ENCODE data around the gene PRRX2. TPM values are rescaled to one million over a fixed set of nuclear protein-coding genes. Genes with fewer than 3 reads are reported as not detected.
A peak's percentile ranks its signal among the peaks of the same experiment; 100 is the strongest.

Gene PRRX2
- total RNA-seq, 1 donor from 2014 or later = 20.8 TPM

GRCh38 chr9:129664746-129665388 lies 580 bp upstream of the PRRX2 start:
- Mint-ChIP-seq H3K4me3 (peak overlapping the region; percentile 82), H3K27ac (no peak overlapping the region), H3K4me1 (ENCODE audit: unreplicated experiment) (peaks cover 9% of the 10 kb centered on the region), H3K36me3 (peaks cover 1% of the 10 kb centered on the region), H3K9me3 (no peaks in the 10 kb centered on the region), H3K27me3 (peaks cover 33% of the 10 kb centered on the region)
- no peak for DNase-seq (ENCODE audit: extremely low spot score, unreplicated experiment)
- TF ChIP-seq CTCF (conservative IDR thresholded peaks at IDR 0.05) = no peak

DNA sequence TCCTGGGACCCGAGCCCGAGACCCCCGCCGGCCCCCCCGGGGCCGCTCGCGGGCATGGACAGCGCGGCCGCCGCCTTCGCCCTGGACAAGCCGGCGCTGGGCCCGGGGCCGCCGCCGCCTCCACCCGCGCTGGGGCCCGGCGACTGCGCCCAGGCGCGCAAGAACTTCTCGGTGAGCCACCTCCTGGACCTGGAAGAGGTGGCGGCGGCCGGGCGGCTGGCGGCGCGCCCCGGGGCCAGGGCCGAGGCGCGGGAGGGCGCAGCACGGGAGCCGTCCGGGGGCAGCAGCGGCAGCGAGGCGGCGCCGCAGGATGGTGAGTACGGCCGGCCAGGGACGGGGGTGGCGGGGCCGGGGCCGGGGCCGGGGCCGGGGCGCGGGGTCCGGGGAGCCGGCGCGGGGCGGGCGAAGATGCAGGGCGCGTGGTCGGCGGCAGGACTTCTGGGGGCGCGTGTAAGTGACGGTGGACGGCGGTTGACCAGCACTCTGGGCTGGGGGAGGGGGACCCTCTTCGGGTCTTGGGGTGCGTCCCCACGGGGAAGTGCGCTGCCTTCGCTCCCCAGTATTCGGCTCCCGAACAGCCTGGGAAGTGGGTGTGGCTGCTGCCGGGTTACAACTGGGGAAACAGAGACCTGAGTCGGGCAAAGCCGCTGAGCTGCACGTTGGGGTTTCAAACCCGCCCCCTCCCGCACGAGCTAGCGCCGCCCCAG lies 520 bp downstream of the PRRX2 start:
- DNase-seq (ENCODE audit: extremely low spot score, unreplicated experiment) = no peak
- H3K4me1 Mint-ChIP-seq (ENCODE audit: unreplicated experiment) = peaks cover 11% of the 10 kb centered on the region
- H3K9me3 Mint-ChIP-seq = no peaks in the 10 kb centered on the region
- no peak overlapping the region for H3K27ac Mint-ChIP-seq
- no peak for TF ChIP-seq CTCF (conservative IDR thresholded peaks at IDR 0.05)
- peaks cover 32% of the 10 kb centered on the region for H3K27me3 Mint-ChIP-seq
- peaks cover 4% of the 10 kb centered on the region for H3K36me3 Mint-ChIP-seq
- H3K4me3 Mint-ChIP-seq = peak overlapping the region; percentile 65

DNA sequence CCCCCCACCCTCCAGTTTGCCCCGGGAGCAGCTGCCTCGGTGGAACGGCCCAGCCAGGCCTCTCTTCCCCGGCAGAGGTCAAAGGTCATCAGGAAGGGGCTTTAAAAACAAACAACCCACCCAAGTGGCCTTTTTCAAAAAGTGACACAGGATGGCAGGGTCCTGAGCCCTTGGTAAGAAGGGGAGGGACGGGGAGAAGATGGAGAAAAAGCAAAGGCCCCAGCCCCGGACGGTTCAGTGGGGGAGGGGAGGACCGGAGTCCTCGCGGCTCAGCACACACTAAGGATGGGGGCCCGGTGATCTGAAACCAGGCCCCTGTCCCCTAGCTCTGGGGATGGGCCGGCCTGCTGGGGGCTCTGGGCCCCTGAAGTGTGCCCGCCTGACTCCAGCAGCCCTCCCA lies 1.1 kb downstream of the PRRX2 start:
- peaks cover 27% of the 10 kb centered on the region for H3K27me3 Mint-ChIP-seq
- TF ChIP-seq CTCF (conservative IDR thresholded peaks at IDR 0.05) = no peak
- peaks cover 11% of the 10 kb centered on the region for H3K4me1 Mint-ChIP-seq (ENCODE audit: unreplicated experiment)
- peak overlapping the region; percentile 78 for H3K4me3 Mint-ChIP-seq
- DNase-seq (ENCODE audit: extremely low spot score, unreplicated experiment) = no peak
- H3K36me3 Mint-ChIP-seq = peaks cover 4% of the 10 kb centered on the region
- no peaks in the 10 kb centered on the region for H3K9me3 Mint-ChIP-seq
- no peak overlapping the region for H3K27ac Mint-ChIP-seq

DNA sequence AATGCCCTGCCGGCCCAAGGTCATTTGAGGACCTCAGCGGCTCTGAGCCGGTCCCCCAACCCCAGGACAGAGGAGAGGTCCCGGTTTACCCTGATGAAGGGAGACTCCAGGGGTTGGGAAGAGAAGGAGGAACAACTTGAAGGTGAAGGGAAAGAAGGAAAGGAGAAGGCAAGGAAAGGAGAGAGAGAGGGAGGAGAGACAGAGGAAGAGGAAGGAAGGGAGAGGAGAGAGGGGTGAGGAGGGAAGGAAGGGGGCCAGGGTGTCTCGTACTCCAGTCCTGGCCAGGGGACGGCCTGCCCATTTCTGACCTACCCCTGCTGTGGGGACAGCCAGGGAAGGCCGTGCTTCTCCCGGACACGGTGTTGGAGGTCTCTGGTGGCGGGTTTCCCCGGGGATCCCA lies 1.9 kb downstream of the PRRX2 start:
- H3K4me1 Mint-ChIP-seq (ENCODE audit: unreplicated experiment) = peaks cover 11% of the 10 kb centered on the region
- no peak for TF ChIP-seq CTCF (conservative IDR thresholded peaks at IDR 0.05)
- H3K9me3 Mint-ChIP-seq = no peaks in the 10 kb centered on the region
- no peak overlapping the region for H3K27ac Mint-ChIP-seq
- H3K27me3 Mint-ChIP-seq = peaks cover 26% of the 10 kb centered on the region
- no peak for DNase-seq (ENCODE audit: extremely low spot score, unreplicated experiment)
- peak overlapping the region; percentile 65 for H3K4me3 Mint-ChIP-seq
- peaks cover 4% of the 10 kb centered on the region for H3K36me3 Mint-ChIP-seq

- Mint-ChIP-seq H3K27ac (no peak overlapping the region), H3K36me3 (peaks cover 4% of the 10 kb centered on the region), H3K4me3 (no peak overlapping the region), H3K9me3 (no peaks in the 10 kb centered on the region), H3K4me1 (ENCODE audit: unreplicated experiment) (peaks cover 11% of the 10 kb centered on the region), H3K27me3 (peaks cover 21% of the 10 kb centered on the region)
- TF ChIP-seq CTCF (conservative IDR thresholded peaks at IDR 0.05) = no peak
- no peak for DNase-seq (ENCODE audit: extremely low spot score, unreplicated experiment)
These were observed 2.4 kb downstream of the PRRX2 start for GRCh38 chr9:129667850-129668249.

Data from type B pancreatic cell (in vitro differentiated cells).